ENCODE data around the gene CCL16.

Gene CCL16

GRCh38 chr17:35930211-35931065 lies 50.9 kb downstream of the CCL16 start, which contains the start of gene RDM1:
TSS of gene RDM1 (minus strand) at chr17:35930773. CDS start at chr17:35930727, 46 bp downstream.
- peak within 1 kb of the TSS; percentile 77 for H3K4me3 ChIP-seq (ENCODE audit: low read length)
- TF ChIP-seq CTCF (conservative IDR thresholded peaks at IDR 0.05; ENCODE audit: low read depth, low read length): no peak
- no peak for DNase-seq (ENCODE audit: low read depth)

- TF ChIP-seq CTCF (conservative IDR thresholded peaks at IDR 0.05; ENCODE audit: low read depth, low read length): no peak
- no peak overlapping the region for H3K4me3 ChIP-seq (ENCODE audit: low read length)
- DNase-seq (ENCODE audit: low read depth): no peak
Measured at GRCh38 chr17:35927714-35928113, 53.6 kb downstream of the CCL16 start.
